Fibroblast of lung (primary cell): ENCODE data around the gene VPS13D.

Experiments
- EZH2 ChIP-seq: IDR thresholded peaks from 2 replicates; pipeline ENCODE4 v1.5.1; 2012; ENCODE audit warnings: low read length, control low read depth, mild to moderate bottlenecking; ENCODE audit errors: missing control alignments
- TF ChIP-seq, protein P1 (sequence below), 2 donors: IDR thresholded peaks in 1 of 2; conservative IDR thresholded peaks in 1 of 2; 1 replicate in 1 of 2; 2 replicates in 1 of 2; pipeline ENCODE4 v1.5.1; 2011 to 2012; ENCODE audit warnings: low read length in 2 of 2, control low read depth in 1 of 2, inconsistent platforms in 1 of 2, low read depth in 1 of 2, mild to moderate bottlenecking in 1 of 2

DNA sequence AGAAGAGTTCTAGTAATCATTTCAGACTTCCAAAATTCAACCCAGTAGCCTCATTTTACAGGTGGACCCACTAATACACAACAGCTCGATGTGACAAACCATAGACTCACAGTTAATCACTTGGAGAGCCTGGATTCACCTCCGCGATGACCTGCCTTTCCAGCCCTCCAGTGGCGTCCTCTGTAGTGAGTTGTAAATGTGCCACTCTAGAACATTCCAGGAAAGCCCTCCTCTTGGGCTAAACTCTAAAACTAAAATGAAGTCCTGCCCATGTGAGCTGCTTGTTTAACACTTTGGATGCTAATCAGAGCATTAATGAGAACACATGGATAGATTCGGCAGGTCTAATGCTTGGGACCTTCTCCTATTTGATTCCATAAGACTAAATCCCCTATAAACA, 247.5 kb downstream of the VPS13D start:
- TF ChIP-seq, protein P1, sequence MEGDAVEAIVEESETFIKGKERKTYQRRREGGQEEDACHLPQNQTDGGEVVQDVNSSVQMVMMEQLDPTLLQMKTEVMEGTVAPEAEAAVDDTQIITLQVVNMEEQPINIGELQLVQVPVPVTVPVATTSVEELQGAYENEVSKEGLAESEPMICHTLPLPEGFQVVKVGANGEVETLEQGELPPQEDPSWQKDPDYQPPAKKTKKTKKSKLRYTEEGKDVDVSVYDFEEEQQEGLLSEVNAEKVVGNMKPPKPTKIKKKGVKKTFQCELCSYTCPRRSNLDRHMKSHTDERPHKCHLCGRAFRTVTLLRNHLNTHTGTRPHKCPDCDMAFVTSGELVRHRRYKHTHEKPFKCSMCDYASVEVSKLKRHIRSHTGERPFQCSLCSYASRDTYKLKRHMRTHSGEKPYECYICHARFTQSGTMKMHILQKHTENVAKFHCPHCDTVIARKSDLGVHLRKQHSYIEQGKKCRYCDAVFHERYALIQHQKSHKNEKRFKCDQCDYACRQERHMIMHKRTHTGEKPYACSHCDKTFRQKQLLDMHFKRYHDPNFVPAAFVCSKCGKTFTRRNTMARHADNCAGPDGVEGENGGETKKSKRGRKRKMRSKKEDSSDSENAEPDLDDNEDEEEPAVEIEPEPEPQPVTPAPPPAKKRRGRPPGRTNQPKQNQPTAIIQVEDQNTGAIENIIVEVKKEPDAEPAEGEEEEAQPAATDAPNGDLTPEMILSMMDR (conservative IDR thresholded peaks at IDR 0.05 in 1 of 2, IDR thresholded peaks at IDR 0.05 in 1 of 2; ENCODE audit: low read depth in 1 of 2, low read length in 2 of 2), result no peak
- TF ChIP-seq EZH2, result no peak
